Fibroblast of skin of back (primary cell): ENCODE data around the gene ABI3BP.

Experiments used
- DNase-seq: peaks from one replicate; pipeline ENCODE4 v3.0.0-alpha.2; 2013

Gene ABI3BP

DNA sequence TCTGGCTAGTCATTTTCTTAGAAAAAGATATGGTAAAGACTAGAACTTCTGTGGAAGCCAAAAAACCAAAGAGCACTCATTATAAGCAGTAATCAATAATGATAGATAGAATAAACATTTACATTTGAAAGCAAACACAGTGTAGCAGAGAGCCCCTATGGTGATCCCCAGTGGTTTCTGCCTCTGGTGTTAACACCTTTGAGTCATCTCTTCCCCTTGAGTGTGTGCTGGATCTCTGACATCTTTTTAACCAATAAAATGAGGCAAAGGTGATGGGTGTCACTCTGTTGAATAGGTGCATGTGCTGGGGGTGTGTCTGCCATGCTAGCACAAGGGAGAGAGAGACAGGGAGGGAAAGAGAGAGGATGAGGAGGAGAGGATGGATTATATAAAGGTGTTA lies 162.3 kb downstream of the ABI3BP start:
- DNase-seq = no peak

DNA sequence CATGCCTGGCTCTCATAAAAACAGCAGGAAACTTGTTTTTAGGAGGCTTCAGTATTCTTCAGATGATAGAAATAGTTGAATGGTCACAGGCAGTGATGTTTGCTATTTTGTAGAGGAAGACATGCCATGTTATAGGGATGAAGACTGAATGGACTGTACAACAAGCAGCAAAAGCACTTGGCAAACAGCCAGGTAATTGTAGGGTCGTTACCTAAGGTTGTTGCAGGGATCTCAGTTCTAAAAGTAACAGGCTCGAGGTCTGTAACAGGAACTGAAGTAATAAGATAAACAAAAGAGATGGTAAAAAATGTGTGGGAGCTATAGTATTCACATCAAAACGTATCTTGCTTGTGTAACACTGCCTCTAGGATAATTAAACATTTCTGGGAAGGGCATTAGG lies 167.6 kb downstream of the ABI3BP start:
- DNase-seq = peak; percentile 12

DNA sequence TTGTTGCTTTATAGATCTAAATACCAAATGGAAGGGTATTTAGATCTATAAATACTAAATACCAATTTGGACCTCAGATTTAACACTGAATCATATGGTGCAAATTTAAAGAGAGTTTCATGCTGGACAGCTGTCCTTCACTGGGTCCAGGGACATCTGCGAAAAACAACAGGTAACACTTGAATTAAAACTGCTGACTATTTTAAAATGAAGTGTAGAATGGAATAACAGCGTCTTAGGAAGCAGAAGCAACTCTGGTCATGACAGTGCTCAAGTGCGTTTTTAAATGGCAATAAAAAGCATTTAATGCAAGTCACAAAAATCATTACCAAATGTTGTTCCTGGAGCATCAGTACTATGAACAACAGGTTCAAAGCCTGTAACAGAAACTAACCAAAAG lies 177.6 kb downstream of the ABI3BP start:
- DNase-seq = no peak

DNA sequence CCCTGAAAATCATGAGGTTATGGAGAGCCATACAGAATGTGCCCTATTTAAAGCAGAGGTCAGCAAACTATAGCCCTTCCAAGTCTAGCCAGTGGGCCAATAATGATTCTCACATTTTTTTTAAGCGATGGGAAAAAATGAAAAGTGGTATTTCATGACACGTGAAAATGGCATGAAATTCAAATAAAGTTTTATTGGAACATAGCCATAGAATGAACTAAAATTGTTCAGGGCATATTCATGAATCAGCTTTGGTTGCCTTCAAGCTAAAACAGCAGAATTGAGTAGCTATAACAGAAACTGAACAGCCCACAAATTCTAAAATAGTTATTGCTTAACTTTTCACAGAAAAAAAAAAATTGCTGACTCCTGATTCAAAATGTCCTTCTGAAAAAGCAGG lies 179.4 kb downstream of the ABI3BP start:
- DNase-seq = peak; percentile 72

DNA sequence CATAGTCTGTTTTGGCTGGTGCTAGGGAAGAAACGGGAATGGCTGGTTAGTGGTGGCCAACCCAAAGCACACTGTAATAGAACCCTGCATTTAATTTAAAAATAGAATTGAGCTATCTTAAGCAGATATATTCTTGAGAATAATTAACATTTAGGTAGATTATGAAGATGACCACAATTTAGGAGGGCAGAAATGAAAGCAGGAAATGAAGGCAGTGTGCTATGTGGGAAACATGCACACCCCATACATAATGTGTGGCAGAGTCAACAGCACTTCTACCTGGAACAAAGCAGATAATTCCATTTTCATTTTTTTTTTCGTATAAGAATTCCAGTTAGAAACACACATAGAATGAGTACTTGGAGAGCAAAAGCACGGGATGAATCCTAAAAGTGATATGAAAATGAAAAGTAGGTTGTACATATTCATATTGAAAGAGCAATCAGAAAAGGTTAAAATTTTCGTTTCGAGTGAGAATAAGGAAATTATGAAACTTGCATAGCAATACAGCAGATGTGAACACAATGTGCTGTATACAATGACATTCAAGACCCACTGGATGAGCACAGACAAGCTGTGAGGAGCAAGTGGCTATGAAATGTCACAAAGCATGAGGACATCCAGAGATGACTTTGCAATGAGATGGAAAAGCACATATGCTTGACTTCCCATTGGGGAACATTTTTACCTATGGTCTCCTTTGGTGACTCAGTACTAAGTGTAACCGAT lies 181.3 kb downstream of the ABI3BP start:
- DNase-seq = no peak

DNA sequence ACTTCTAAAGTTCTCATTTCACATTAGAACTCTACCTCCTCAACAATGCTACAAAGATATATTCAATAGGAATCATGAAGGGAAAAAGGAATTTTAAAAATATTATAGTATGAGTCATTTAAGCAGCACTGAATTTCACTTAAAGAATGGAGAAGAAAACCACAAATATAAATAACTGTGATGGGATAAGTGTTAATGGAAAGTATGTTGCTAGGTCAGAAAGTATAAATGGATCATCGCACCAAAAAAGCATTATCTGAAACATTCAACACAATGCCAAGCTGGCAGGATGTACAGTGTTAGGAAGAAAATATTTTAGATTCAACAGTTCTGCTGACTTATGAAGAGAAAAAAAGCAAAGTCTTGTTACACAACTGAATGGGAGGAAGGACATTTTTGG lies 182.6 kb downstream of the ABI3BP start:
- DNase-seq = peak; percentile 94

DNA sequence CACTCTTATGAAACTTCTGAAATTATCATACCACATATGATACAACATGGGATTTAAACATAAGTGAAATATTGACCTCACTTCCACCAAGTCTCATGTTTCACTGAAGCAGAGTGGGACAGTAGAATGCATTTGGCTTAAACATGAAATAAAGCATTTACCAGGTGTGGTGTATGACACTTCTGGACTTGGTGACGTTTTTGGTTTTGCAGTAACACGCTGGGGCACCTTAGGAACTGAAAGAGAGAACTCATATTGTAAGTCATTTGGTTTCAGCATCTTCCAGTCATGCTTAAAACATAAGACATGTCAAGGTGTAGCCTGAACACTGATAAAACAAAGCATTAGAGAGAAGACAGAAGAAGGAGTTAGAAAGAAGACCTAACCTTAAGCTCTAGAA lies 188.6 kb downstream of the ABI3BP start:
- no peak for DNase-seq

DNA sequence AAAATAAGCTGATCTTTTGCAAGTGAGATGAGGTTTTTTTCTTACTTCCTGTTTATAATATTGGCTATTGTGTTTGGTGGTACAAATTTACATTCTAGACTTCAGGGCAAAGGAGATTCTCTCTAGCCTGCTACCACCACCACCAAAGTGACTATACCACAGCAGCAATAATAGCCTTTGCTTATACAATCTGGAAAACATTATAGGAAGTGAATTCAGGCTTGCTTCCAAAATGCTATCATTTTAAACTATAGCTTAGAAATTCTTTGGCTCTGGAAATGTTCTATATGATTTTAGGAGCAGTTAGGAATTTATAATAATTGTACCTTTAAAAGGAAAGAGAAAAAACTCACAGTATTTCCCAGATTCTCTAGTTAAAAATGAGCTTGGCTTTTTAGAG lies 189.5 kb downstream of the ABI3BP start:
- DNase-seq = no peak

DNA sequence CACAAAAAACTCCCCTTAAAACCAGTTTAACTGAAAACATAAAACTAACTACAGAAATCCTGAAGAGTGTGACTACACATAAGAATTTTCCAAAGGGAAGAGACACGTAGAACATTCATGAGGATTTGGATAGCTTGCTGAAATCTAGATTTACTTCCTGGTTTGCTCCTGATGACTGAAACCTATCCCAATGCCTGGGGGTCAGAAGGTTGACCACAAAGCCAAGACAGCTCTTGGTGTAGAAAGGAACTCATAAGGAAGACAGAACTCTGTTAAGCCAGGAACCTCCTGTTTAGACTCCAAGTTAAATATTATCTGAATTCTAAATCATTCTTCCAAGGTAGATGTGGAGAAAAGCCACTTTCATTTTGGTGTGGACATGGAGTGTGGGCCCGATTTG lies 191.1 kb downstream of the ABI3BP start:
- DNase-seq = peak; percentile 19

DNA sequence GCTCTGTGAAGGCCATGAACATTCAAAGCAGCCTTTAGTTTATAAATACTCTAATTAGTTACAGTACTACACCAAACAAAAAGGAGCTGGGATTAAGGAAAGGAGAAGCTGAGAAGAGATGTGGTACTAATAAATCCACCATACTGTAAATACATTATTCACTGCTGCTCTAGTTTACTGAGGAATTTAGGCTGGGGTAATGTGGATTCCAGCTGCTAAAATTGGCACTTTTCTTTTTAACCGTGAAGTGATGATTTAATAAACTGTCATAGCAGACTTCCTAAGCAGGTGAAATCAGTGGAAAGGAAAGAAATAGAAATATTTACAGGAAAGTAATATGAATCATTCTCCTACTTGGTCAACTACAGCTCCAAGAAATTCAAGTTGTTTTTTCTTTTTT lies 195.2 kb downstream of the ABI3BP start:
- peak; percentile 24 for DNase-seq

DNA sequence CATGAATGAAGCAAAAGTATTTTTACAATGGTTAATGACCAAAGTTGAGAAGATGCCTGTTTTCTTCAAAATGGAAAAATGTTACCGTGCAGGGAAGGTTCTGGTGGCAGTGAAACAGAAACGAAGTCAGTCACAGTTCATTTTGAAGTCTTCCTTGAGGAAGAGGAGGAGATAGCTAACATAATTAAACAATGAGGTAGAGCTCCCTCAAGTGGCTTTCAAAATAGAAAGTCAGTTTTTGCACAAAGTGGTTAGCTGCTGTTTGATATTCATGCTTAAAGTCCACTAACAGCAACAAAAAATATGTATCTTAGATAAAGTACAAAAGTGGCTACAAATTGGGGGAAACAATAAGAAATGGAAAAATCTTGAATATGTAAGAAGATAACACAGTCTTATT lies 196.7 kb downstream of the ABI3BP start:
- peak; percentile 38 for DNase-seq

DNA sequence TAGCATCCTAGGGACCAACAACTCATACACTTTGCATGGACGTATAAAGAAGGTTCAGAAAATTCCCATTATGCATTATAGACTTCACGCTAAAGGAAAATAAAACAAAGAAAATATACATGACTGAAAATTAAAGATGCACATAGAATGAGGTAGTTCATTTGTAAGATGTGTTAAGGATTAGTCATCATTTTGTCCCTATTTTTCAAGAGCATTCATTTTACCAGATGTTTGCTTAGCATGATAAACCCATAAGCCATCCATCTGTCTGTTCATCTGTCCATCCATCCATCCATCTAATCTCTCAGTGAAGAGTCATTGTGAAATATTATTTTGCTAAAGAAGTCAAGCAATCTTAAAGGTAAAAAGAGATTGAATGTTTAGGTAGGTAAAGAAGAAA lies 203.6 kb downstream of the ABI3BP start:
- DNase-seq = peak; percentile 71

DNA sequence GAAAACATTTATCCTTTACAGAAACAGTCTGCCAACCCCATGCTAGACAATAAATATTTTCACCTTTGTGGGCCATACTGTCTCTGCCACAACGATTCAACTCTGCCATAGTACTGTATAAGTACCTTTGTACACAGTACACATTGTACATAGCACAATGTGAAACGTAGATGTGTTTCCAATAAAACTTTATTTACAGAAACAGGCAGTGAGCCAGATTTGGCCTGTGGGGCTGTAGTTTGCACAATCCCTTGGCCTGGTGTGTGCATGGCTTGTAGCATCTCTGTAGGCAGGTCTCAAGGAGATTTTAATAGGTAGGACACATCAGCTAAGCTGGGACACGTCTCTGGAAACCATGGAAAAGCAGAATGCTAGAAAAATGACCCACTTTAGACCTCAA lies 209.6 kb downstream of the ABI3BP start:
- DNase-seq = no peak

DNA sequence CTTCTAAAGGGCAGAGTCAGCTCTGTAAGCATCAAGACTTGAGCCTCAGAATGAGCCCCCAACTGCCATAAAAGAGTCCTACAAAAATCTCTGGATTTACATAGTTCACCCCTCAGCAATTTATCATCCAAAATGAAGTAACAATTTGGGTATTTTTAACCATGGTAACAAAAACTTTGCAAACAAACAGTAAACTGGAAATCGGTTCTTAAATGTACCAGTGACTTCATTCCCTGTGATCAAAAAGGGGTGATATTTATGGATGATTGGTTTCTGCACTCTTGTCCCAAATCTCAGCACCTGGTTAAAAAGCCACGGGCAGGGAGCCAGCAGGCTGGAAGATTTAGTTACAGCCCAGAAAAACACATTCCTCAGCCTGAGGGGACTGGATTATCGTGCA lies 210.3 kb downstream of the ABI3BP start:
- peak; percentile 22 for DNase-seq

DNA sequence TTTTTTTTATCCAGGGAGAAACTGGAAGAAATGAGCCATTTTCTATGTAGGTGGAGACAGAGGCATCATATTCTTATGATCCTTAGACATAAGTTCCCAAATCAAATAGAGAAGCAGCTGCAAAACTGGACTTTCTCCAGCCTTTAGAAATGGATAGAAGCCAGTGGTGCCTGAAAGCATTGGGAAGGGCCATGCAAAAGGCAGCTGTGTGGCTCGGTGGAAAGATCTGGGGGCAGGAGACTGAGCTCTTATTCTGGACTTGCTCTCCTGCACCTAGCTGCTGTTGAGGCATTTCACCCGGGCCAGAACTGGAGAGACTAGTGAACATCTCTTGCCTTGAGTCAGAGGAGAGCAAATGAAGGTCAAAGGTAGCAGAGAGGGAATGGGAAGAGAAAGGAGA lies 210.9 kb downstream of the ABI3BP start:
- no peak for DNase-seq

DNA sequence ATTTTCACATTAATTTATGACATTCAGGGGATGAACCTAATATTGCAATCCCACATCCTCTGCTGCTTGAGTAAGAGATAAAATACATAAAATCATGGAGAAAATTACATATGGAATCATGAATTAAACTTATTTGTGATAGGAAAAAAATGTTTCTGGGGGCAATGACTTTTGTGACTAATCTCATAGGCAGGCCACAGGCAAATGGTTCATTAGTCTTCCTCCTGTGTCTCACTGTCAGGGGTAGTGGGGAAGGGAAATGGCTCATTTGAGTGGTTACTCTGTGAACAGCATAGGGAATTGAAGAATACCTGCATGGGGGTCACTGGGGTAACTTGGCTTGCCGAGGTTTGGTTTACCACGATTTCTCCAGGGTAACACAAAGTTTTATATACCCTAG lies 211.9 kb downstream of the ABI3BP start:
- peak; percentile 87 for DNase-seq

DNA sequence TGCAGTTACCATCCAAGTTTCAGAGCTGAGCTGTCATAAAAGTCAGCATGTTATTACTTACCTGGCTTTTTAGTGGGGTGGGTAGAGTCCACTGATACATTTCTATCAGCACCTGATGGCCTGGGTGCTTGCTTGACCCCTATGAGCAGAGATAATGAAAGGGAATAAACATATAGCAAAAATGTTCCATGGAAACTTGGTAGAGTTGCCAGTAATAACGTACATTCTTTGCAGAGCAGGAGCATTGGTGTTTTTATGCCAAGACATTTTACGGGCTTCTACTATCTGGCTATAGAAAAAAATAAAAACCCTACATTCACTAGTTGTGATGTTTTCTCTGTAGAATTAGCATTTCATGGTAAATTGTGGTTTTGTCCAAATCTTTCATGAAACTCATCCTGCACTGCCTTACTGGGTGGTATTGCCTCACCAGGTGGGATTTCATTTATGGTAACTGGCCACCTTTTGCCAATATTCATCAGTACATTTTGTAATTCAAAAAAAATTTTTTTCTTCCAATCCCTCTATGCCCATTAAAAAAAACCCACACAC lies 213.1 kb downstream of the ABI3BP start:
- DNase-seq = no peak

DNA sequence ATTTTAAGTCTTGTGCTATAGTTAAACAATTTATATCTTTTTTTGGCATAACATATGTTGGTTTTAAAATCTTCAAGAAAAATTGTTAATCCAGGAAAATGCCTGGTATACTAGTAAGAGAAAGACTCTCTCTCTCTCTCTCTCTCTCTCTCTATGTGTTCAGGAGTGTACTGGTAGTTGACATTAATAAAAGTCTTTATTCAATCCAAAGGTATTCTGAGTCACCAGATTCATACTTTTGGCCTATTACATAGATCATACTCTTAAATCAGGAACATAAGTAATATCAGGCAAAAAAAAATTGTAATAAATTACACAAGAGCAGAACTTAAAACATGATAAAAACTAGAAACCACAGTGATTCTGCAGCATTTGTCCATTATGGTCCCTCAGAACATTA lies 213.7 kb downstream of the ABI3BP start:
- DNase-seq = no peak

DNA sequence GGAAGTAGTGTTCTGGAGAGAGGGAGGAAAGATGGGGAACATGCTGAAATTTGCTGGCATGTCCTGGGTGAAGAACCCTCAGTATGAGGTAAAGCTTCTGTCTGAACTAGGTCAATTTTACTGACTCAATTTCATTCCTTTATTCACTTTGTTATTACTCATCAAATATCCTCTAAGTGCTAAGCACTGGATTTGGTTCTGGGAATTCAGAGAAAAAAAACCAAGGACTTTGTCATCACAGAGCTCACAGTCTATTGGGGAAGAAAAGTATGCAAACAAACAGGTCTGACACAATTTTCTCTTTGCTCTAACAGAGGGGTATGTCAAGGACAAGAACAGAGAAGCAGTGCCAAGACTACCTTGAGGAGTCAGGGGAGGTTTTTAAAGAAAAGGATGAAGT lies 215.9 kb downstream of the ABI3BP start:
- DNase-seq = peak; percentile 83

DNA sequence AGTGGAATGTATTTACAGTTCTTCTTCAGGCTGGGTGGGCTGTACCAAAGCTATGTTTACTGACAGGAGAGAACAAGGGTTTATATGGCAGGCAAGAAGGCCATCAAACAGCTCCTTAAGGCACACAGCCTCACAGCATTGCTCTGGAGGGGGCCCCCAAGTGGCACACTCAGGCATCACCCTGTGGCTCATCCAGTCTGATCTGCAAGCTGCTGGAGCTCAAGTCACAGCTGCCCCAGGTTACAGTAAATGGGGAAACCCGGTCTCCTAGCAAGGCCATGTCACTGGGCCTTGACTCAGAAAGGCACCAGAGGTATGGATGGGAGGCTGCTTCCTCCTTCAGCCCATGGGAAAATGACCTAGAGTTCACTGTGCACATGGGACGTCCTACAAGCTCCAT lies 216.5 kb downstream of the ABI3BP start:
- DNase-seq = no peak

DNA sequence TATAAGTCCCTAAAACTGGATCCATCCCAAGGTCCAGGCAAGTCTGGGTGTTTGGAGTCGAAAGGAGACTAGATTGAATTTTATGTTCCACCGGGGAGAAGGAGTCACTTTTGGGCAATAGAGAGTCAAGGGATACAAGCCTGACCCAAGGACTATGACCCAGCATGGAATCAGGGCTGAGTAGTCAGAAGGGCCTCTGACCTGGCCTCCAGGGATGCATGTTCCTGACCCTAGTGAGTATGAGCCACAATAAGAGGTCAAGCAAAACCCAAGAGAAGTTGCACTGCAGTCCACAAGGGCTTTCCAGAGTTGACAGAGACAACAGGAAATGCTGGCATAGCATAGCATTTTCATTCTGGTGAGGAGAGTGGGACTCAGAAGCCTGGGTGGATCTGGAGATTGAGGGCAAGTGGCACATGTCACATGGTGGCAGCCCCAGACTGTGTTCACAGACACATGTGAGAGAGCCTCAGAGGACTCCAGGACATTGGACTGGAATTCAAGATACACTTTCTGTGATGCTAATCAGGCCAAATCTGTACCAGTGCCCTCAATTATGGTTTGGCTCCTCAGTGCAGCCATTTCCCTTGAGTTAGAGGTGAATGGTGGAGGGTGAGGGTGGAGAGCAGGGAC lies 217.0 kb downstream of the ABI3BP start:
- no peak for DNase-seq

DNA sequence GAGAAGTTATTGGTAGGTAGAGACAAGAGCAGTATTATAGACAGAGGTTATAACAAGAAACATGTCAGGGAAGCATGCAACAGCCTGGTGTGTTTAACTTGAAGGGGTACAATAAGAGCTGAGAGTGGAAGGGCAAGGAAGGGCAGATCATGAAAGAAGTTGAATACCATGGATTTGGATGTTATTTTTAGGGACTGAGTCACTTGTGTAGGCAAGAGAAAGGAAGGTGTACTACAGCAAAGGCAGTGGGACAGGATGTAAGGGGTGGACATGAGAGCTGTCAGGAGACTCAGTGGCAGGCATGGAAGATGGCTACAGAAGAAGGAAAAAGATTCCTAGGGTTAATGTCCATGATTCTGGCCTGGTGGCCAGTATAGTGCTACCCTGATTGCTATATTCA lies 217.6 kb downstream of the ABI3BP start:
- no peak for DNase-seq

DNA sequence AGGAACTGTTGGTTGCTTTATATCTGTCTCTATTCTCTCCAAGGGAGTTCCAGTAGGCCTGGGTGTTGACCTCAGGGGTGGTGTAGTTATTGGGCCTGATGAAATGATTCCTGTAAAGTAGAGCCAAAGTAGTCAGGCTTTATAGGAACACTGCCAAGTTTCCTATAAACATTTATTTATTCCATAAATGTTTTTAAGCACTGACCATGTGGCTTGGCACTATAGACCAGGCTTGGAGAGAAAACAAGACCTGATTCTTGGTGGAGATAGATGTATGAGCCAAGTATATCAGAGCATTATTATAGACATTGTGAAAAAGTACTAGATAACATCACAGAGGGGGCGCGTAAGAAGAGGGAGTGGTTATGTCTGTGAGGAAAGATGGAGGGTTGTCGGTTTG lies 218.0 kb downstream of the ABI3BP start:
- no peak for DNase-seq

DNA sequence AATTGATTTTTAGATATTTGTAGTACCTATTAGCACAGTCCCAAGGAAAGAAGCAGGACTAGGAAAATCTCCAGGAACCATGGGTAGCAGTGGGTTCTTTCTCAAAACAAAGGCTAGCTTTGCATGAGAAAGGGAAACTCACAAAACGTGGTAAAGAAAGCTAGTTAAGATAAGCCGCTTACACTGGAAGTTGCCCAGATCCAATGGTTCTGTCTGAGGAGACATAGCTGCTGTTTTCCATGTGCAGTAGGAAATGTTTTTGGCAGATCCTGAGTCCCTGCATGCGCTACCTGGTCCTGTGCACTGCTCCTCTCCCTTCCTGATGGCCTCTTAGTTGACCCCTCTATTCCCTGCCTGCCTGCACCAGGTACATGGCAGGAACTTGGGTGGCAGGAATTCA lies 223.5 kb downstream of the ABI3BP start:
- no peak for DNase-seq
